Effector memory CD4-positive, alpha-beta T cell (primary cell): ENCODE data around the gene EVI2B.
"Not testable (repeated sequence)": the region's sequence is repeated elsewhere in the genome, so short reads cannot be mapped to it uniquely, and the experiment has no call there.

ENCODE experiments used
- DNase-seq, 3 donors: peaks; one replicate each; pipeline ENCODE4 v3.0.0-alpha.2; 2020
- H3K27ac ChIP-seq: 2 replicates; pipeline ENCODE4 v1.7.0; 2013; ENCODE audit warnings: mild to moderate bottlenecking, low read length, moderate library complexity; ENCODE audit not compliant: insufficient read depth, poor library complexity, severe bottlenecking
- H3K27me3 ChIP-seq: replicated peaks from 2 replicates; pipeline ENCODE4 v1.7.0; 2013; ENCODE audit warnings: mild to moderate bottlenecking, low read length; ENCODE audit not compliant: insufficient read depth, control insufficient read depth, poor library complexity, severe bottlenecking
- H3K36me3 ChIP-seq: 2 replicates; pipeline ENCODE4 v1.7.0; 2013; ENCODE audit warnings: mild to moderate bottlenecking, low read length, moderate library complexity; ENCODE audit not compliant: control insufficient read depth, insufficient read depth
- H3K4me1 ChIP-seq: 2 replicates; pipeline ENCODE4 v1.7.0; 2013; ENCODE audit warnings: low read length, mild to moderate bottlenecking; ENCODE audit not compliant: control insufficient read depth, insufficient read depth, poor library complexity, severe bottlenecking
- H3K4me3 ChIP-seq: 2 replicates; pipeline ENCODE4 v1.7.0; 2013; ENCODE audit warnings: low read length, low read depth, mild to moderate bottlenecking; ENCODE audit not compliant: insufficient read depth, poor library complexity, severe bottlenecking
- H3K9me3 ChIP-seq: 2 replicates; pipeline ENCODE4 v1.7.0; 2013; ENCODE audit warnings: mild to moderate bottlenecking, low read length, moderate library complexity; ENCODE audit not compliant: control insufficient read depth
- total RNA-seq, 3 donors: gene quantifications; one replicate each; lab custom pipeline; 2026; lab: John Stamatoyannopoulos, UW

The EVI2B gene
- total RNA-seq, result 42.0 to 74.0 (median 63.1) reads per million in 3 donors

- Histone ChIP-seq H3K4me1 (peaks cover 45% of the 10 kb centered on the region), H3K27ac (peak within 1 kb of the TSS; percentile 88), H3K27me3 (no peaks in the 10 kb centered on the region), H3K4me3 (peak within 1 kb of the TSS; percentile 60), H3K36me3 (peaks cover 3% of the 10 kb centered on the region), H3K9me3 (no peaks in the 10 kb centered on the region)
- DNase-seq, result no peak
Measured at GRCh38 chr17:31313982-31314781, at the start of gene EVI2B. TSS of gene EVI2B (minus strand) at chr17:31314054. CDS start at chr17:31305609, 8,445 bp downstream.

- H3K27ac ChIP-seq, result no peak overlapping the region
- H3K9me3 ChIP-seq, result no peaks in the 10 kb centered on the region
- no peaks in the 10 kb centered on the region for H3K27me3 ChIP-seq
- no peak overlapping the region for H3K4me3 ChIP-seq
- DNase-seq, result no peak
- peaks cover 9% of the 10 kb centered on the region for H3K36me3 ChIP-seq
- H3K4me1 ChIP-seq, result no peaks in the 10 kb centered on the region
Measured at GRCh38 chr17:31357839-31358394, 44.1 kb upstream of the EVI2B start.

GRCh38 chr17:31357091-31357490, 43.2 kb upstream of the EVI2B start:
- Histone ChIP-seq H3K4me1 (no peaks in the 10 kb centered on the region), H3K27ac (no peak overlapping the region), H3K27me3 (no peaks in the 10 kb centered on the region), H3K36me3 (peaks cover 9% of the 10 kb centered on the region), H3K9me3 (no peaks in the 10 kb centered on the region), H3K4me3 (no peak overlapping the region)
- DNase-seq, result no peak

- no peak for DNase-seq
- Histone ChIP-seq H3K9me3 (no peaks in the 10 kb centered on the region), H3K36me3 (peaks cover 10% of the 10 kb centered on the region), H3K4me3 (no peak overlapping the region), H3K4me1 (no peaks in the 10 kb centered on the region), H3K27me3 (no peaks in the 10 kb centered on the region), H3K27ac (no peak overlapping the region)
Measured at GRCh38 chr17:31355935-31356334, 42.1 kb upstream of the EVI2B start.

GRCh38 chr17:31349454-31349853, 35.6 kb upstream of the EVI2B start:
- H3K27ac ChIP-seq, result no peak overlapping the region
- H3K36me3 ChIP-seq, result peaks cover 5% of the 10 kb centered on the region
- H3K4me3 ChIP-seq, result no peak overlapping the region
- no peak for DNase-seq
- no peaks in the 10 kb centered on the region for H3K4me1 ChIP-seq
- no peaks in the 10 kb centered on the region for H3K27me3 ChIP-seq
- H3K9me3 ChIP-seq, result no peaks in the 10 kb centered on the region

GRCh38 chr17:31345191-31345747, 31.4 kb upstream of the EVI2B start:
- not testable (repeated sequence) for H3K27me3 ChIP-seq, H3K9me3 ChIP-seq, H3K4me1 ChIP-seq, H3K27ac ChIP-seq, H3K36me3 ChIP-seq, DNase-seq, H3K4me3 ChIP-seq

- Histone ChIP-seq H3K27ac (no peak overlapping the region), H3K9me3 (no peaks in the 10 kb centered on the region), H3K4me1 (no peaks in the 10 kb centered on the region), H3K36me3 (peaks cover 10% of the 10 kb centered on the region), H3K27me3 (no peaks in the 10 kb centered on the region), H3K4me3 (no peak overlapping the region)
- no peak for DNase-seq
Measured at GRCh38 chr17:31339906-31340661, 26.2 kb upstream of the EVI2B start.

GRCh38 chr17:31329221-31329620, 15.4 kb upstream of the EVI2B start:
- Histone ChIP-seq H3K27me3 (no peaks in the 10 kb centered on the region), H3K9me3 (no peaks in the 10 kb centered on the region), H3K27ac (no peak overlapping the region), H3K4me1 (no peaks in the 10 kb centered on the region), H3K36me3 (no peaks in the 10 kb centered on the region), H3K4me3 (no peak overlapping the region)
- DNase-seq, result no peak

- no peak for DNase-seq
- no peaks in the 10 kb centered on the region for H3K36me3 ChIP-seq
- H3K4me1 ChIP-seq, result no peaks in the 10 kb centered on the region
- no peaks in the 10 kb centered on the region for H3K27me3 ChIP-seq
- H3K9me3 ChIP-seq, result no peaks in the 10 kb centered on the region
- no peak overlapping the region for H3K4me3 ChIP-seq
- H3K27ac ChIP-seq, result no peak overlapping the region
Measured at GRCh38 chr17:31328160-31328535, 14.3 kb upstream of the EVI2B start.
